Endothelial cell of umbilical vein (primary cell): Measurements from ENCODE around the gene ZFX. TPM values are rescaled to one million over a fixed set of nuclear protein-coding genes. Genes with fewer than 3 reads are reported as not detected.
"Not testable (repeated sequence)": the region's sequence is repeated elsewhere in the genome, so short reads cannot be mapped to it uniquely, and the experiment has no call there.

Source experiments
- BruUV-seq: library from RNA; stranded (reverse); fragments of 400-500 nt; replicated peaks from 2 replicates; lab custom pipeline; 2021; lab: Mats Ljungman, UMichigan
- CTCF ChIA-PET: fragments of 300-600, 350-600 bp; sonication (Branson Sonifier 250); formaldehyde crosslinking; loops from one replicate; lab custom pipeline; 2021; ENCODE audit warnings: antibody characterized with exemption, inconsistent platforms; lab: Charles Lee
- POLR2A ChIA-PET: fragments of 300-600, 350-600 bp; sonication (Branson Sonifier 250); formaldehyde crosslinking; loops from one replicate; lab custom pipeline; 2021; ENCODE audit warnings: antibody characterized with exemption, inconsistent platforms; lab: Charles Lee
- DNase-seq: peaks from one replicate; pipeline ENCODE4 v3.0.0-alpha.2; 2011; ENCODE audit warnings: low read depth, low spot score
- FAIRE-seq: peaks from 2 replicates; lab custom pipeline; 2011; peaks lifted over from hg19 to GRCh38; lab: Jason Lieb, UNC
- H2AFZ ChIP-seq: 2 replicates; pipeline ENCODE4 v1.6.0; 2012; ENCODE audit warnings: low read depth, low read length, control low read depth, inconsistent platforms
- H3K27ac ChIP-seq: 2 replicates; pipeline ENCODE4 v1.5.1; 2011; ENCODE audit warnings: low read depth, mild to moderate bottlenecking, control low read depth, low read length, moderate library complexity; ENCODE audit not compliant: insufficient read depth
- H3K27me3 ChIP-seq, 2 experiments: 2 replicates each; pipeline versions ENCODE4 v1.6.0 to v1.6.1; 2011; ENCODE audit warnings: low read length in 2 of 2, mixed read lengths in 1 of 2; ENCODE audit not compliant: control insufficient read depth in 2 of 2, insufficient read depth in 2 of 2
- H3K36me3 ChIP-seq, 2 experiments: 2 replicates in 1 of 2; 3 replicates in 1 of 2; pipeline ENCODE4 v1.5.1; 2011; ENCODE audit warnings: low read length in 2 of 2, mild to moderate bottlenecking in 1 of 2, moderate library complexity in 1 of 2; ENCODE audit not compliant: control insufficient read depth in 2 of 2, insufficient read depth in 2 of 2; ENCODE audit errors: extremely low read depth in 1 of 2
- H3K4me1 ChIP-seq: 3 replicates; pipeline ENCODE4 v1.5.1; 2011; ENCODE audit warnings: mild to moderate bottlenecking, low read length; ENCODE audit not compliant: control insufficient read depth, insufficient read depth; ENCODE audit errors: extremely low read depth
- H3K4me2 ChIP-seq: 2 replicates; pipeline ENCODE4 v1.6.1; 2011; ENCODE audit warnings: low read length, control low read depth, mixed read lengths; ENCODE audit not compliant: insufficient read depth
- H3K4me3 ChIP-seq, 3 experiments: fragments of 200-600 bp in 1 of 3; sonication (generic), shearing (Covaris generic) in 1 of 3; replicated peaks in 1 of 3; 2 replicates each; pipeline ENCODE4 v1.5.1; 2011 to 2016; ENCODE audit warnings: control low read depth in 3 of 3, low read length in 3 of 3, mild to moderate bottlenecking in 2 of 3, inconsistent platforms in 1 of 3, low read depth in 1 of 3, moderate library complexity in 1 of 3; ENCODE audit not compliant: insufficient read depth in 1 of 3
- H3K79me2 ChIP-seq: 2 replicates; pipeline ENCODE4 v1.6.0; 2012; ENCODE audit warnings: low read length, inconsistent platforms; ENCODE audit not compliant: control insufficient read depth, insufficient read depth
- H3K9ac ChIP-seq: replicated peaks from 2 replicates; pipeline ENCODE3; 2011; ENCODE audit warnings: low read length, control low read depth; ENCODE audit not compliant: insufficient read depth; ENCODE audit errors: extremely low read depth
- H3K9me1 ChIP-seq: replicated peaks from 3 replicates; pipeline ENCODE4 v1.6.0; 2011; ENCODE audit warnings: mild to moderate bottlenecking, low read length; ENCODE audit not compliant: control insufficient read depth, insufficient read depth; ENCODE audit errors: extremely low read depth
- H3K9me3 ChIP-seq: replicated peaks from 2 replicates; pipeline ENCODE4 v1.5.1; 2012; ENCODE audit warnings: low read length, inconsistent platforms; ENCODE audit not compliant: control insufficient read depth, insufficient read depth
- H4K20me1 ChIP-seq: replicated peaks from 2 replicates; pipeline ENCODE3; 2011; ENCODE audit warnings: mild to moderate bottlenecking, low read length; ENCODE audit not compliant: control insufficient read depth, insufficient read depth; ENCODE audit errors: extremely low read depth
- CTCF ChIP-seq, 2 donors: IDR thresholded peaks; 1 replicate in 1 of 2; 2 replicates in 1 of 2; pipeline ENCODE4 v1.5.1; 2011; ENCODE audit warnings: low read length in 2 of 2, mild to moderate bottlenecking in 2 of 2, moderate library complexity in 2 of 2, control low read depth in 1 of 2, inconsistent platforms in 1 of 2, low read depth in 1 of 2; ENCODE audit not compliant: insufficient read depth in 1 of 2; ENCODE audit errors: extremely low read depth in 1 of 2
- EZH2 ChIP-seq: IDR thresholded peaks from 2 replicates; pipeline ENCODE4 v1.6.1; 2012; ENCODE audit warnings: borderline replicate concordance, low read depth, mild to moderate bottlenecking, moderate library complexity, low read length, inconsistent platforms; ENCODE audit not compliant: severe bottlenecking
- FOS ChIP-seq: IDR thresholded peaks from 2 replicates; pipeline ENCODE4 v1.6.1; 2011; ENCODE audit warnings: mild to moderate bottlenecking, low read length, moderate library complexity, borderline replicate concordance; ENCODE audit not compliant: insufficient read depth
- GATA2 ChIP-seq: IDR thresholded peaks from 2 replicates; pipeline ENCODE4 v1.7.0; 2011; ENCODE audit warnings: low read depth, mild to moderate bottlenecking, moderate library complexity, mixed read lengths, low read length; ENCODE audit not compliant: insufficient read length, insufficient read depth
- JUN ChIP-seq: IDR thresholded peaks from 2 replicates; pipeline ENCODE4 v1.6.1; 2011; ENCODE audit warnings: borderline replicate concordance, low read depth; ENCODE audit not compliant: insufficient read length, insufficient read depth
- MAX ChIP-seq: IDR thresholded peaks from 2 replicates; pipeline ENCODE4 v1.6.1; 2011; ENCODE audit not compliant: insufficient read depth, insufficient read length
- MYC ChIP-seq: IDR thresholded peaks from one replicate; pipeline ENCODE4 v1.6.1; 2011; ENCODE audit warnings: mild to moderate bottlenecking, low read depth, low read length
- POLR2A ChIP-seq: IDR thresholded peaks from 2 replicates; pipeline ENCODE4 v1.6.1; 2012; ENCODE audit warnings: low read depth, mild to moderate bottlenecking, control low read depth, low read length
- POLR2AphosphoS5 ChIP-seq: IDR thresholded peaks from 2 replicates; pipeline ENCODE4 v1.6.1; 2012; ENCODE audit warnings: low read depth, mild to moderate bottlenecking, control low read depth, low read length, moderate library complexity; ENCODE audit not compliant: insufficient read depth
- dilution Hi-C: fragments of 300-500 bp; cut with MboI; formaldehyde crosslinking; loops from one replicate; pipeline ENCODE4 v1.15.0; 2019; ENCODE audit warnings: low sequenced_read_pairs; ENCODE audit not compliant: extremely low pct_ligation_motif_present
- intact Hi-C: fragments of 100-400 bp; cut with micrococcal nuclease; formaldehyde crosslinking; loops from one replicate; pipeline ENCODE4 v1.10.0; 2022
- polyA plus RNA-seq, 4 experiments: library from polyadenylated mRNA; depleted of rRNA in 3 of 4; stranded (reverse) in 3 of 4; unstranded in 1 of 4; fragments of >200 nt; gene quantifications; 2 replicates each; pipeline versions ENCODE4 v1.2.1 to v1.2.3, GENCODE V29; 2011 to 2012; ENCODE audit warnings: missing spikeins in 1 of 4
- total RNA-seq: library from RNA; stranded (reverse); gene quantifications from 2 replicates; pipeline ENCODE4 v1.2.3, GENCODE V29; 2021

Gene ZFX
- total and polyA plus RNA-seq, 2 donors (not counting 3 experiments of a cell fraction or from before 2014, with no cell fraction given), result 11.4 to 34.1 TPM

- H3K79me2 ChIP-seq, result no peaks in the 10 kb centered on the region
- H4K20me1 ChIP-seq, result no peaks in the 10 kb centered on the region
- no peak overlapping the region for H3K4me2 ChIP-seq
- no peaks in the 10 kb centered on the region for H3K9me1 ChIP-seq
- no peaks in the 10 kb centered on the region for H3K9me3 ChIP-seq
- no peaks in the 10 kb centered on the region for H3K27me3 ChIP-seq
- no peak overlapping the region for H3K9ac ChIP-seq
- no peak for FAIRE-seq
- dilution Hi-C loops, result no loop called here
- no peak overlapping the region for H3K27ac ChIP-seq
- ChIA-PET CTCF (no interaction called here), POLR2A (no interaction called here)
- H3K4me3 ChIP-seq, result no peak overlapping the region
- TF ChIP-seq MYC, result no peak
- no peak for TF ChIP-seq EZH2
- no peak for TF ChIP-seq POLR2AphosphoS5
- no peak for TF ChIP-seq MAX
- TF ChIP-seq POLR2A, result no peak
- no peak for TF ChIP-seq FOS
- no peak for TF ChIP-seq JUN
- TF ChIP-seq GATA2, result no peak
- no peak for TF ChIP-seq CTCF (IDR thresholded peaks at IDR 0.05; ENCODE audit: extremely low read depth in 1 of 2, insufficient read depth in 1 of 2, low read depth in 1 of 2, low read length in 2 of 2)
- intact Hi-C loops, result no loop called here
- H3K4me1 ChIP-seq, result no peaks in the 10 kb centered on the region
- no TSS peak for BruUV-seq
- no peaks in the 10 kb centered on the region for H3K36me3 ChIP-seq
- DNase-seq, result no peak
- no peak overlapping the region for H2AFZ ChIP-seq
These were observed 12.3 kb upstream of the ZFX start for GRCh38 chrX:24137192-24137591.

GRCh38 chrX:24143982-24144381 lies 5.5 kb upstream of the ZFX start:
- H3K9me1 ChIP-seq, FAIRE-seq, H3K9ac ChIP-seq, H3K27ac ChIP-seq, intact Hi-C loops, H3K4me3 ChIP-seq, CTCF ChIA-PET, H3K9me3 ChIP-seq, H3K36me3 ChIP-seq, H2AFZ ChIP-seq, dilution Hi-C loops, POLR2A ChIA-PET, H3K79me2 ChIP-seq, H4K20me1 ChIP-seq, H3K4me2 ChIP-seq, DNase-seq, BruUV-seq, H3K27me3 ChIP-seq: not testable (repeated sequence)
- peaks cover 28% of the 10 kb centered on the region for H3K4me1 ChIP-seq
